ENCODE data around the gene REXO4. TPM values are rescaled to one million over a fixed set of nuclear protein-coding genes. Genes with fewer than 3 reads are reported as not detected.
A peak's percentile ranks its signal among the peaks of the same experiment; 100 is the strongest.

Gene REXO4
- total and polyA plus RNA-seq, 2 of the 13 experiments (the other 11 are each of a cell fraction or from before 2014, with no cell fraction given) = 18.5 to 30.4 TPM

DNA sequence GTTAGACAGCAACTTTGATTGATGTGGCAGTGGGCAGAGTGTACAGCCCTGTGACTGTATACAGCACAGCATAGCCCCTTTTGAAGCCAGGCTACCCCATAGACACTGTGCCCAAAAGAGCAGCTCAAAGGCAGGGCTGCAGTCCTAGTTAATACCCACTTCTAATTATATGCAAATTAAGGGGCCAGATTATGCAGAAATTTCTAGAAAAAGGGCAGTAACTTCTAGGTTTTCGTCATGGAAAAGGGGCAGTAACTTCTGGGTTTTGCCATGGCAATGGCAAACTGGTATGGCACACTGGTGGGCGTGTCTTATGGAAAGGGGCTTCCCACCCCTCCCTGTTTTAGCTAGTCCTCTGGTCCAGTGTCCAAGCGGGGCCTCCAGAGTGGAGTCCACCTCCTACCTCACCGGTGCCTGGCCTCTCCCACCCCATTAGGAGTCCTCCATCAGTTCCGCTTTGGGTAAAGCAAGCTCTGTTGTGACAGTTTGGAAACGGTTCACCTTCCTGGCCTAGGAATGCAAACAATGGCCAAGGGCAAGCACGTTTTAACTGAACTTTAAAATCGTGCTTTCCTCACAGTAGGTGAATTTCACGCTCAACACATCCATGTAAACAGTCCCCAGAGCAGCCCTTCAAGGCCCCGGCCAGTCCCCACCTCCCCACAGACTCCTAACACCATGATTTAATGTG lies 10.0 kb upstream of the REXO4 start (continued):
- no peak for TF ChIP-seq REST (IDR thresholded peaks at IDR 0.05; ENCODE audit: borderline replicate concordance in 1 of 2, low read depth in 1 of 2, low read length in 2 of 2)
- no peak for TF ChIP-seq LCORL (IDR thresholded peaks at IDR 0.05)
- TF ChIP-seq LCORL (CRISPR knock-in tag; IDR thresholded peaks at IDR 0.05) = peak; percentile 85
- no peak for TF ChIP-seq TOPORS (CRISPR knock-in tag; IDR thresholded peaks at IDR 0.05)
- TF ChIP-seq ZNF562 (CRISPR knock-in tag; IDR thresholded peaks at IDR 0.05; ENCODE audit: borderline replicate concordance) = no peak
- TF ChIP-seq, protein P1, sequence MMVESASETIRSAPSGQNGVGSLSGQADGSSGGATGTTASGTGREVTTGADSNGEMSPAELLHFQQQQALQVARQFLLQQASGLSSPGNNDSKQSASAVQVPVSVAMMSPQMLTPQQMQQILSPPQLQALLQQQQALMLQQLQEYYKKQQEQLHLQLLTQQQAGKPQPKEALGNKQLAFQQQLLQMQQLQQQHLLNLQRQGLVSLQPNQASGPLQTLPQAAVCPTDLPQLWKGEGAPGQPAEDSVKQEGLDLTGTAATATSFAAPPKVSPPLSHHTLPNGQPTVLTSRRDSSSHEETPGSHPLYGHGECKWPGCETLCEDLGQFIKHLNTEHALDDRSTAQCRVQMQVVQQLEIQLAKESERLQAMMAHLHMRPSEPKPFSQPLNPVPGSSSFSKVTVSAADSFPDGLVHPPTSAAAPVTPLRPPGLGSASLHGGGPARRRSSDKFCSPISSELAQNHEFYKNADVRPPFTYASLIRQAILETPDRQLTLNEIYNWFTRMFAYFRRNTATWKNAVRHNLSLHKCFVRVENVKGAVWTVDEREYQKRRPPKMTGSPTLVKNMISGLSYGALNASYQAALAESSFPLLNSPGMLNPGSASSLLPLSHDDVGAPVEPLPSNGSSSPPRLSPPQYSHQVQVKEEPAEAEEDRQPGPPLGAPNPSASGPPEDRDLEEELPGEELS (CRISPR knock-in tag; IDR thresholded peaks at IDR 0.05) = peak; percentile 65
- TF ChIP-seq TBX2 (CRISPR knock-in tag; IDR thresholded peaks at IDR 0.05; ENCODE audit: borderline replicate concordance) = peak; percentile 68; the same call in 1 of the 2 replicates
- no peak for TF ChIP-seq AHR (CRISPR knock-in tag; IDR thresholded peaks at IDR 0.05)
- TF ChIP-seq MED1 (CRISPR knock-in tag; IDR thresholded peaks at IDR 0.05) = 0 out of 2 replicates have a peak, but pooled peaks have one; percentile 35
- no peak for TF ChIP-seq HNRNPH1 (optimal IDR thresholded peaks at IDR 0.05; ENCODE audit: low read depth, low read length)
- TF ChIP-seq ZNF724P (CRISPR knock-in tag; IDR thresholded peaks at IDR 0.05; ENCODE audit: borderline replicate concordance) = no peak
- peak; percentile 94 for TF ChIP-seq ZNF441 (CRISPR knock-in tag; IDR thresholded peaks at IDR 0.05; ENCODE audit: borderline replicate concordance)
- no peak for TF ChIP-seq SMAD9 (CRISPR knock-in tag; IDR thresholded peaks at IDR 0.05)
- peak; percentile 34; the same call in 1 of the 2 replicates for TF ChIP-seq ARID4A (CRISPR knock-in tag; IDR thresholded peaks at IDR 0.05; ENCODE audit: borderline replicate concordance)
- no peak for TF ChIP-seq TBL1XR1 (IDR thresholded peaks at IDR 0.05; ENCODE audit: borderline replicate concordance, low read length, partially characterized antibody)
- peak; percentile 92 for TF ChIP-seq TEAD3 (CRISPR knock-in tag; optimal IDR thresholded peaks at IDR 0.05; ENCODE audit: borderline replicate concordance)
- TF ChIP-seq GFI1 (CRISPR knock-in tag; IDR thresholded peaks at IDR 0.05; ENCODE audit: borderline replicate concordance) = no peak
